ENCODE results near the gene ITCH.

DNA sequence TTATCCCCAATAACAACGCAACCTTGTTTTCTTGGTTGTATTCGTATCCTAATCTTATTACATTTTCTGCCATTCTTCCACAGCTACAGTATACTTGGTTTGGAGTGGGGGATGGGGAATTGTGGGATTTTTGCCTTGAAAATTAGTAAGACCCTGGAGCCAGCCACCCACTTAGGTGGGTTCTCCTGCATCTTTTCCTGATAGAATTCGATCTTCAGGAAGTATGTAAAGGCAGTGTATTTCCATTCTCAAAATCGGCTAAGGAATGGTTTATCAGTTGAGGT is 1.1 kb downstream of the ITCH start:
- TF ChIP-seq, protein P1, sequence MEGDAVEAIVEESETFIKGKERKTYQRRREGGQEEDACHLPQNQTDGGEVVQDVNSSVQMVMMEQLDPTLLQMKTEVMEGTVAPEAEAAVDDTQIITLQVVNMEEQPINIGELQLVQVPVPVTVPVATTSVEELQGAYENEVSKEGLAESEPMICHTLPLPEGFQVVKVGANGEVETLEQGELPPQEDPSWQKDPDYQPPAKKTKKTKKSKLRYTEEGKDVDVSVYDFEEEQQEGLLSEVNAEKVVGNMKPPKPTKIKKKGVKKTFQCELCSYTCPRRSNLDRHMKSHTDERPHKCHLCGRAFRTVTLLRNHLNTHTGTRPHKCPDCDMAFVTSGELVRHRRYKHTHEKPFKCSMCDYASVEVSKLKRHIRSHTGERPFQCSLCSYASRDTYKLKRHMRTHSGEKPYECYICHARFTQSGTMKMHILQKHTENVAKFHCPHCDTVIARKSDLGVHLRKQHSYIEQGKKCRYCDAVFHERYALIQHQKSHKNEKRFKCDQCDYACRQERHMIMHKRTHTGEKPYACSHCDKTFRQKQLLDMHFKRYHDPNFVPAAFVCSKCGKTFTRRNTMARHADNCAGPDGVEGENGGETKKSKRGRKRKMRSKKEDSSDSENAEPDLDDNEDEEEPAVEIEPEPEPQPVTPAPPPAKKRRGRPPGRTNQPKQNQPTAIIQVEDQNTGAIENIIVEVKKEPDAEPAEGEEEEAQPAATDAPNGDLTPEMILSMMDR (IDR thresholded peaks at IDR 0.05; ENCODE audit: extremely low read depth in 1 of 2, insufficient read depth in 1 of 2, low read depth in 1 of 2, low read length in 2 of 2), result no peak
- TF ChIP-seq POLR2AphosphoS5 (IDR thresholded peaks at IDR 0.05; ENCODE audit: insufficient read depth, low read depth, low read length) (no peak), EZH2 (IDR thresholded peaks at IDR 0.05; ENCODE audit: borderline replicate concordance, low read depth, low read length, severe bottlenecking) (no peak), POLR2A (IDR thresholded peaks at IDR 0.05; ENCODE audit: low read depth, low read length) (no peak), JUN (IDR thresholded peaks at IDR 0.05; ENCODE audit: borderline replicate concordance, insufficient read depth, insufficient read length, low read depth) (no peak)

Measured in endothelial cell of umbilical vein (primary cell).